ENCODE measurements around the gene PTH1R.

Gene PTH1R

GRCh38 chr3:46885612-46886011, 8.1 kb downstream of the PTH1R start:
- H3K27me3 ChIP-seq (ENCODE audit: insufficient read depth, low read length, poor library complexity): no peaks in the 10 kb centered on the region

GRCh38 chr3:46887980-46888494, 10.5 kb downstream of the PTH1R start:
- Histone ChIP-seq H2AFZ (ENCODE audit: low read depth, low read length) (no peak overlapping the region), H3K4me1 (ENCODE audit: insufficient read depth, low read length) (peaks cover 11% of the 10 kb centered on the region), H3K27ac (ENCODE audit: low read length) (no peak overlapping the region), H3K4me2 (ENCODE audit: insufficient read depth, low read length) (no peak overlapping the region), H3K79me2 (ENCODE audit: insufficient read depth, low read length) (no peaks in the 10 kb centered on the region), H3K27me3 (ENCODE audit: insufficient read depth, low read length, poor library complexity) (peaks cover 20% of the 10 kb centered on the region), H4K20me1 (ENCODE audit: insufficient read depth, low read length) (no peaks in the 10 kb centered on the region), H3K9ac (ENCODE audit: low read depth, low read length) (no peak overlapping the region), H3K4me3 (ENCODE audit: low read depth in 1 of 2, low read length in 2 of 2) (no peak overlapping the region), H3K36me3 (ENCODE audit: insufficient read depth, low read length) (no peaks in the 10 kb centered on the region), H3K9me3 (ENCODE audit: insufficient read depth, low read length, severe bottlenecking) (no peaks in the 10 kb centered on the region)
- no peak for ATAC-seq (ENCODE audit: insufficient read depth, low read depth)
- TF ChIP-seq CTCF (IDR thresholded peaks at IDR 0.05; ENCODE audit: borderline replicate concordance, extremely low read depth, low read length, poor library complexity, severe bottlenecking) (no peak), EZH2 (IDR thresholded peaks at IDR 0.05; ENCODE audit: borderline replicate concordance, low read depth, low read length, severe bottlenecking) (no peak)
- no peak for DNase-seq

More at GRCh38 chr3:46885612-46886011, 8.1 kb downstream of the PTH1R start:
- H3K9me3 ChIP-seq (ENCODE audit: insufficient read depth, low read length, severe bottlenecking): no peaks in the 10 kb centered on the region
- no peak for TF ChIP-seq CTCF (IDR thresholded peaks at IDR 0.05; ENCODE audit: borderline replicate concordance, extremely low read depth, low read length, poor library complexity, severe bottlenecking)
- no peak for TF ChIP-seq EZH2 (IDR thresholded peaks at IDR 0.05; ENCODE audit: borderline replicate concordance, low read depth, low read length, severe bottlenecking)
- H3K79me2 ChIP-seq (ENCODE audit: insufficient read depth, low read length): no peaks in the 10 kb centered on the region
- no peaks in the 10 kb centered on the region for H3K4me1 ChIP-seq (ENCODE audit: insufficient read depth, low read length)
- H3K4me2 ChIP-seq (ENCODE audit: insufficient read depth, low read length): no peak overlapping the region
- H3K9ac ChIP-seq (ENCODE audit: low read depth, low read length): no peak overlapping the region
- no peak overlapping the region for H3K4me3 ChIP-seq (ENCODE audit: low read depth in 1 of 2, low read length in 2 of 2)
- ATAC-seq (ENCODE audit: insufficient read depth, low read depth): no peak
- no peak for DNase-seq
- no peaks in the 10 kb centered on the region for H3K36me3 ChIP-seq (ENCODE audit: insufficient read depth, low read length)
- no peak overlapping the region for H3K27ac ChIP-seq (ENCODE audit: low read length)
- no peaks in the 10 kb centered on the region for H4K20me1 ChIP-seq (ENCODE audit: insufficient read depth, low read length)
- no peak overlapping the region for H2AFZ ChIP-seq (ENCODE audit: low read depth, low read length)

- no peaks in the 10 kb centered on the region for H3K79me2 ChIP-seq (ENCODE audit: insufficient read depth, low read length)
- DNase-seq: no peak
- no peak overlapping the region for H3K4me2 ChIP-seq (ENCODE audit: insufficient read depth, low read length)
- no peak overlapping the region for H3K9ac ChIP-seq (ENCODE audit: low read depth, low read length)
- no peak overlapping the region for H2AFZ ChIP-seq (ENCODE audit: low read depth, low read length)
- no peak overlapping the region for H3K4me3 ChIP-seq (ENCODE audit: low read depth in 1 of 2, low read length in 2 of 2)
- ATAC-seq (ENCODE audit: insufficient read depth, low read depth): no peak
- H3K36me3 ChIP-seq (ENCODE audit: insufficient read depth, low read length): no peaks in the 10 kb centered on the region
- H3K4me1 ChIP-seq (ENCODE audit: insufficient read depth, low read length): peaks cover 11% of the 10 kb centered on the region
- no peaks in the 10 kb centered on the region for H3K9me3 ChIP-seq (ENCODE audit: insufficient read depth, low read length, severe bottlenecking)
- no peak overlapping the region for H3K27ac ChIP-seq (ENCODE audit: low read length)
- peaks cover 24% of the 10 kb centered on the region for H3K27me3 ChIP-seq (ENCODE audit: insufficient read depth, low read length, poor library complexity)
- no peaks in the 10 kb centered on the region for H4K20me1 ChIP-seq (ENCODE audit: insufficient read depth, low read length)
- TF ChIP-seq EZH2 (IDR thresholded peaks at IDR 0.05; ENCODE audit: borderline replicate concordance, low read depth, low read length, severe bottlenecking) (no peak), CTCF (IDR thresholded peaks at IDR 0.05; ENCODE audit: borderline replicate concordance, extremely low read depth, low read length, poor library complexity, severe bottlenecking) (no peak)
These were observed 11.2 kb downstream of the PTH1R start for GRCh38 chr3:46888705-46889104.
